ENCODE results near the gene SHMT2. TPM values are rescaled to one million over a fixed set of nuclear protein-coding genes. Genes with fewer than 3 reads are reported as not detected.

Gene SHMT2
- total RNA-seq, 1 experiment from 2014 or later, result 227 TPM

- TF ChIP-seq EZH2 (IDR thresholded peaks at IDR 0.05; ENCODE audit: low read depth), result no peak
- TF ChIP-seq, protein P1, sequence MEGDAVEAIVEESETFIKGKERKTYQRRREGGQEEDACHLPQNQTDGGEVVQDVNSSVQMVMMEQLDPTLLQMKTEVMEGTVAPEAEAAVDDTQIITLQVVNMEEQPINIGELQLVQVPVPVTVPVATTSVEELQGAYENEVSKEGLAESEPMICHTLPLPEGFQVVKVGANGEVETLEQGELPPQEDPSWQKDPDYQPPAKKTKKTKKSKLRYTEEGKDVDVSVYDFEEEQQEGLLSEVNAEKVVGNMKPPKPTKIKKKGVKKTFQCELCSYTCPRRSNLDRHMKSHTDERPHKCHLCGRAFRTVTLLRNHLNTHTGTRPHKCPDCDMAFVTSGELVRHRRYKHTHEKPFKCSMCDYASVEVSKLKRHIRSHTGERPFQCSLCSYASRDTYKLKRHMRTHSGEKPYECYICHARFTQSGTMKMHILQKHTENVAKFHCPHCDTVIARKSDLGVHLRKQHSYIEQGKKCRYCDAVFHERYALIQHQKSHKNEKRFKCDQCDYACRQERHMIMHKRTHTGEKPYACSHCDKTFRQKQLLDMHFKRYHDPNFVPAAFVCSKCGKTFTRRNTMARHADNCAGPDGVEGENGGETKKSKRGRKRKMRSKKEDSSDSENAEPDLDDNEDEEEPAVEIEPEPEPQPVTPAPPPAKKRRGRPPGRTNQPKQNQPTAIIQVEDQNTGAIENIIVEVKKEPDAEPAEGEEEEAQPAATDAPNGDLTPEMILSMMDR (conservative IDR thresholded peaks at IDR 0.05), result no peak
- no peak for DNase-seq
- Histone ChIP-seq H4K20me1 (ENCODE audit: insufficient read depth) (no peaks in the 10 kb centered on the region), H3F3A (ENCODE audit: insufficient read depth, low read depth) (no peaks in the 10 kb centered on the region), H3K36me3 (ENCODE audit: low read depth) (no peaks in the 10 kb centered on the region), H3K4me1 (replicated peaks; ENCODE audit: insufficient read depth) (no peaks in the 10 kb centered on the region), H3K9me3 (ENCODE audit: insufficient read depth, low read depth) (no peaks in the 10 kb centered on the region), H3K4me2 (no peak overlapping the region), H3K27me3 (ENCODE audit: insufficient read depth, low read depth) (no peaks in the 10 kb centered on the region), H3K27ac (no peak overlapping the region), H2AFZ (no peak overlapping the region), H3K4me3 (no peak overlapping the region), H3K79me2 (ENCODE audit: low read depth) (no peaks in the 10 kb centered on the region), H3K9me2 (ENCODE audit: insufficient read depth) (no peaks in the 10 kb centered on the region)
- intact Hi-C loops (cut with micrococcal nuclease; ENCODE audit: unreplicated experiment), result loop anchor here (10.0 kb wide), 1 partner anchor 353 kb away; no protein-coding TSS in a partner anchor
- CTCF ChIA-PET, result no interaction called here
- BruUV-seq (replicated peaks), result no TSS peak
- POLR2A ChIA-PET (ENCODE audit: unreplicated experiment), result no interaction called here
Measured at GRCh38 chr12:57188090-57188425, 41.5 kb upstream of the SHMT2 start.

- CTCF ChIA-PET, result no interaction called here
- BruUV-seq (replicated peaks), result no TSS peak
- intact Hi-C loops (cut with micrococcal nuclease; ENCODE audit: unreplicated experiment), result no loop called here
- no peak overlapping the region for H2AFZ ChIP-seq
- H3K4me2 ChIP-seq, result no peak overlapping the region
- no peaks in the 10 kb centered on the region for H3K9me3 ChIP-seq (ENCODE audit: insufficient read depth, low read depth)
- no peaks in the 10 kb centered on the region for H3K79me2 ChIP-seq (ENCODE audit: low read depth)
- DNase-seq, result no peak
- no peaks in the 10 kb centered on the region for H3K27me3 ChIP-seq (ENCODE audit: insufficient read depth, low read depth)
- H3K4me3 ChIP-seq, result no peak overlapping the region
- TF ChIP-seq, protein P1 (conservative IDR thresholded peaks at IDR 0.05), result no peak
- no peak for TF ChIP-seq EZH2 (IDR thresholded peaks at IDR 0.05; ENCODE audit: low read depth)
- H3K27ac ChIP-seq, result no peak overlapping the region
- H4K20me1 ChIP-seq (ENCODE audit: insufficient read depth), result no peaks in the 10 kb centered on the region
- POLR2A ChIA-PET (ENCODE audit: unreplicated experiment), result no interaction called here
- no peaks in the 10 kb centered on the region for H3K9me2 ChIP-seq (ENCODE audit: insufficient read depth)
- H3F3A ChIP-seq (ENCODE audit: insufficient read depth, low read depth), result no peaks in the 10 kb centered on the region
- H3K4me1 ChIP-seq (replicated peaks; ENCODE audit: insufficient read depth), result no peaks in the 10 kb centered on the region
- no peaks in the 10 kb centered on the region for H3K36me3 ChIP-seq (ENCODE audit: low read depth)
Measured at GRCh38 chr12:57190037-57190436, 39.5 kb upstream of the SHMT2 start.

- no TSS peak for BruUV-seq (replicated peaks)
- Histone ChIP-seq H2AFZ (no peak overlapping the region), H3K4me3 (no peak overlapping the region), H3K79me2 (ENCODE audit: low read depth) (no peaks in the 10 kb centered on the region), H3K4me1 (replicated peaks; ENCODE audit: insufficient read depth) (no peaks in the 10 kb centered on the region), H3K9me2 (ENCODE audit: insufficient read depth) (no peaks in the 10 kb centered on the region), H3K27ac (no peak overlapping the region), H3K9me3 (ENCODE audit: insufficient read depth, low read depth) (no peaks in the 10 kb centered on the region), H4K20me1 (ENCODE audit: insufficient read depth) (no peaks in the 10 kb centered on the region), H3F3A (ENCODE audit: insufficient read depth, low read depth) (no peaks in the 10 kb centered on the region), H3K36me3 (ENCODE audit: low read depth) (no peaks in the 10 kb centered on the region), H3K4me2 (no peak overlapping the region), H3K27me3 (ENCODE audit: insufficient read depth, low read depth) (no peaks in the 10 kb centered on the region)
- no peak for TF ChIP-seq EZH2 (IDR thresholded peaks at IDR 0.05; ENCODE audit: low read depth)
- TF ChIP-seq, protein P1 (conservative IDR thresholded peaks at IDR 0.05), result no peak
- ChIA-PET POLR2A (ENCODE audit: unreplicated experiment) (no interaction called here), CTCF (no interaction called here)
- intact Hi-C loops (cut with micrococcal nuclease; ENCODE audit: unreplicated experiment), result no loop called here
- no peak for DNase-seq
Measured at GRCh38 chr12:57190821-57191220, 38.7 kb upstream of the SHMT2 start.

All from PC-9 (cell line).